H1 (cell line): ENCODE data around the gene LDLRAD4. TPM values are rescaled to one million over a fixed set of nuclear protein-coding genes. Genes with fewer than 3 reads are reported as not detected.

Source experiments
- ATF2 ChIP-seq: IDR thresholded peaks from 2 replicates; pipeline ENCODE4 v1.6.1; 2012; ENCODE audit warnings: low read length, inconsistent platforms
- CTCF ChIP-seq, 3 experiments: IDR thresholded peaks; 1 replicate in 2 of 3; 2 replicates in 1 of 3; pipeline versions ENCODE4 v1.5.1 to v1.6.1; 2011; ENCODE audit warnings: low read length in 3 of 3, mild to moderate bottlenecking in 3 of 3, inconsistent platforms in 2 of 3, low read depth in 1 of 3, moderate library complexity in 1 of 3; ENCODE audit not compliant: insufficient read depth in 1 of 3; ENCODE audit errors: control extremely low read depth in 1 of 3
- GTF2F1 ChIP-seq: IDR thresholded peaks from 2 replicates; pipeline ENCODE4 v1.6.1; 2012; ENCODE audit warnings: low read depth, low read length, improper control_type of control experiment, borderline replicate concordance
- POLR2AphosphoS5 ChIP-seq: IDR thresholded peaks from 2 replicates; pipeline ENCODE4 v1.6.1; 2011; ENCODE audit warnings: low read depth, low read length
- RAD21 ChIP-seq, 2 experiments: IDR thresholded peaks in 1 of 2; conservative IDR thresholded peaks in 1 of 2; 2 replicates each; pipeline ENCODE4 v1.6.1; 2011; ENCODE audit warnings: low read depth in 2 of 2, low read length in 2 of 2, improper control_type of control experiment in 1 of 2, inconsistent platforms in 1 of 2, mild to moderate bottlenecking in 1 of 2, moderate library complexity in 1 of 2
- SRF ChIP-seq: IDR thresholded peaks from 2 replicates; pipeline ENCODE4 v1.6.1; 2011; ENCODE audit warnings: mild to moderate bottlenecking, low read depth, low read length, moderate library complexity
- polyA plus RNA-seq, 7 experiments: library from polyadenylated mRNA; depleted of rRNA in 3 of 7; stranded (reverse) in 5 of 7; unstranded in 2 of 7; fragments of >200 nt in 5 of 7; fragments of 200-250 nt in 2 of 7; gene quantifications; 1 replicate in 5 of 7; 2 replicates in 1 of 7; 4 replicates in 1 of 7; pipeline versions ENCODE4 v1.2.1 to v1.2.3, GENCODE V29; 2011 to 2013; ENCODE audit warnings: missing spikeins in 2 of 7, mixed read lengths in 2 of 7
- total RNA-seq: library from RNA; stranded (reverse); fragmentation: NEBNext Ultra II Directional; extraction: Animal tissue kit (Norgen Biotek cat#: 25700); gene quantifications from 2 replicates; pipeline ENCODE4 v1.2.1, GENCODE V29; 2021

The LDLRAD4 gene
- total and polyA plus RNA-seq, 2 of the 8 experiments (the other 6 are each of a cell fraction or from before 2014, with no cell fraction given) = 0.77 to 1.4 TPM

GRCh38 chr18:13448335-13448795, 229.8 kb downstream of the LDLRAD4 start (continued):
- no peak for TF ChIP-seq ATF2
- TF ChIP-seq SRF = no peak
- TF ChIP-seq GTF2F1 = no peak
- TF ChIP-seq RAD21 (IDR thresholded peaks at IDR 0.05 in 1 of 2, conservative IDR thresholded peaks at IDR 0.05 in 1 of 2; ENCODE audit: low read depth in 2 of 2, low read length in 2 of 2) = no peak
- TF ChIP-seq CTCF (IDR thresholded peaks at IDR 0.05; ENCODE audit: control extremely low read depth in 1 of 3, insufficient read depth in 1 of 3, low read depth in 1 of 3, low read length in 3 of 3) = no peak
- no peak for TF ChIP-seq POLR2AphosphoS5
